Neural crest cell (in vitro differentiated cells): ENCODE results near the gene TBC1D10A. TPM values are rescaled to one million over a fixed set of nuclear protein-coding genes. Genes with fewer than 3 reads are reported as not detected.

ENCODE experiments used
- DNase-seq: peaks from one replicate; pipeline ENCODE4 v3.0.0; 2021; ENCODE audit warnings: low read depth, mixed read lengths, low spot score
- H3K27ac Mint-ChIP-seq: one replicate; pipeline ENCODE4 v1.8.0; 2021; ENCODE audit warnings: mild to moderate bottlenecking, mixed read lengths; ENCODE audit not compliant: unreplicated experiment
- H3K27me3 Mint-ChIP-seq: 2 replicates; pipeline ENCODE4 v1.8.0; 2021; ENCODE audit warnings: low read depth, mild to moderate bottlenecking, mixed read lengths
- H3K36me3 Mint-ChIP-seq: 2 replicates; pipeline ENCODE4 v1.8.0; 2021; ENCODE audit warnings: low read depth, mild to moderate bottlenecking, mixed read lengths
- H3K4me1 Mint-ChIP-seq: 2 replicates; pipeline ENCODE4 v1.8.0; 2021; ENCODE audit warnings: mixed read lengths
- H3K4me3 Mint-ChIP-seq: one replicate; pipeline ENCODE4 v1.8.0; 2021; ENCODE audit warnings: mild to moderate bottlenecking, mixed read lengths
- H3K9me3 Mint-ChIP-seq: 2 replicates; pipeline ENCODE4 v1.8.0; 2021; ENCODE audit warnings: mixed read lengths
- total RNA-seq: library from RNA; stranded (reverse); gene quantifications from 2 replicates; pipeline ENCODE4 v1.2.1, GENCODE V29; 2021
- TF ChIP-seq, protein P1 (sequence below): fragments of 200-600 bp; sonication (generic); conservative IDR thresholded peaks from 2 replicates; pipeline ENCODE4 v1.5.0; 2021; ENCODE audit warnings: antibody characterized with exemption, mild to moderate bottlenecking

Gene TBC1D10A
- total RNA-seq, 1 donor from 2014 or later: 8.5 TPM

GRCh38 chr22:30272781-30273601, 53.8 kb downstream of the TBC1D10A start:
- Mint-ChIP-seq H3K36me3 (no peaks in the 10 kb centered on the region), H3K4me1 (peaks cover 9% of the 10 kb centered on the region), H3K9me3 (no peaks in the 10 kb centered on the region), H3K27ac (no peak overlapping the region), H3K27me3 (no peaks in the 10 kb centered on the region), H3K4me3 (no peak overlapping the region)
- TF ChIP-seq, protein P1, sequence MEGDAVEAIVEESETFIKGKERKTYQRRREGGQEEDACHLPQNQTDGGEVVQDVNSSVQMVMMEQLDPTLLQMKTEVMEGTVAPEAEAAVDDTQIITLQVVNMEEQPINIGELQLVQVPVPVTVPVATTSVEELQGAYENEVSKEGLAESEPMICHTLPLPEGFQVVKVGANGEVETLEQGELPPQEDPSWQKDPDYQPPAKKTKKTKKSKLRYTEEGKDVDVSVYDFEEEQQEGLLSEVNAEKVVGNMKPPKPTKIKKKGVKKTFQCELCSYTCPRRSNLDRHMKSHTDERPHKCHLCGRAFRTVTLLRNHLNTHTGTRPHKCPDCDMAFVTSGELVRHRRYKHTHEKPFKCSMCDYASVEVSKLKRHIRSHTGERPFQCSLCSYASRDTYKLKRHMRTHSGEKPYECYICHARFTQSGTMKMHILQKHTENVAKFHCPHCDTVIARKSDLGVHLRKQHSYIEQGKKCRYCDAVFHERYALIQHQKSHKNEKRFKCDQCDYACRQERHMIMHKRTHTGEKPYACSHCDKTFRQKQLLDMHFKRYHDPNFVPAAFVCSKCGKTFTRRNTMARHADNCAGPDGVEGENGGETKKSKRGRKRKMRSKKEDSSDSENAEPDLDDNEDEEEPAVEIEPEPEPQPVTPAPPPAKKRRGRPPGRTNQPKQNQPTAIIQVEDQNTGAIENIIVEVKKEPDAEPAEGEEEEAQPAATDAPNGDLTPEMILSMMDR: no peak
- DNase-seq: no peak

- no peak overlapping the region for H3K27ac Mint-ChIP-seq
Observed at GRCh38 chr22:30270832-30271231, 55.9 kb downstream of the TBC1D10A start.

DNA sequence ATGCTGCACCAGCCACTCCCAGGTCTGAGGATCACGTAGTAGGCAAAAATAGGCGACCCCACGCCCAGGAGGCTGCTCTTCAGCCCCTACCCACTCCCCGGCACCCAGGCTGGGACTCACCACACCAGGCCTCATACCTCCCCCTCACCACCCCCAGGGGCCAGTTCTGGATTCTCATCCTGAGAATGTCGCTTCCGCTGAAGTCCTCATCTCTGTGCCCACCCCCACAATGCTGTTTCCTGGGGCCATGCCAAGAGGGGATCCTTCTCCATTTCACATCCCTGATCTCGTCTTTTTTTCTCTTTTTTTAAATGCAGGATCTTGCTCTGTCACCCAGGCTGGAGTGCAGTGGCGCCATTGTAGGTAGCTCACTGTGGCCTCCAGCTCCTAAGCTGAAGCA, 58.4 kb downstream of the TBC1D10A start:
- Mint-ChIP-seq H3K4me1 (no peaks in the 10 kb centered on the region), H3K27ac (no peak overlapping the region), H3K4me3 (no peak overlapping the region), H3K9me3 (no peaks in the 10 kb centered on the region), H3K27me3 (no peaks in the 10 kb centered on the region), H3K36me3 (no peaks in the 10 kb centered on the region)
- TF ChIP-seq, protein P1: no peak
- DNase-seq: no peak

More at GRCh38 chr22:30270832-30271231, 55.9 kb downstream of the TBC1D10A start:
- Mint-ChIP-seq H3K36me3 (no peaks in the 10 kb centered on the region), H3K27me3 (no peaks in the 10 kb centered on the region), H3K9me3 (no peaks in the 10 kb centered on the region), H3K4me1 (no peaks in the 10 kb centered on the region), H3K4me3 (no peak overlapping the region)
- DNase-seq: no peak
- TF ChIP-seq, protein P1: no peak

DNA sequence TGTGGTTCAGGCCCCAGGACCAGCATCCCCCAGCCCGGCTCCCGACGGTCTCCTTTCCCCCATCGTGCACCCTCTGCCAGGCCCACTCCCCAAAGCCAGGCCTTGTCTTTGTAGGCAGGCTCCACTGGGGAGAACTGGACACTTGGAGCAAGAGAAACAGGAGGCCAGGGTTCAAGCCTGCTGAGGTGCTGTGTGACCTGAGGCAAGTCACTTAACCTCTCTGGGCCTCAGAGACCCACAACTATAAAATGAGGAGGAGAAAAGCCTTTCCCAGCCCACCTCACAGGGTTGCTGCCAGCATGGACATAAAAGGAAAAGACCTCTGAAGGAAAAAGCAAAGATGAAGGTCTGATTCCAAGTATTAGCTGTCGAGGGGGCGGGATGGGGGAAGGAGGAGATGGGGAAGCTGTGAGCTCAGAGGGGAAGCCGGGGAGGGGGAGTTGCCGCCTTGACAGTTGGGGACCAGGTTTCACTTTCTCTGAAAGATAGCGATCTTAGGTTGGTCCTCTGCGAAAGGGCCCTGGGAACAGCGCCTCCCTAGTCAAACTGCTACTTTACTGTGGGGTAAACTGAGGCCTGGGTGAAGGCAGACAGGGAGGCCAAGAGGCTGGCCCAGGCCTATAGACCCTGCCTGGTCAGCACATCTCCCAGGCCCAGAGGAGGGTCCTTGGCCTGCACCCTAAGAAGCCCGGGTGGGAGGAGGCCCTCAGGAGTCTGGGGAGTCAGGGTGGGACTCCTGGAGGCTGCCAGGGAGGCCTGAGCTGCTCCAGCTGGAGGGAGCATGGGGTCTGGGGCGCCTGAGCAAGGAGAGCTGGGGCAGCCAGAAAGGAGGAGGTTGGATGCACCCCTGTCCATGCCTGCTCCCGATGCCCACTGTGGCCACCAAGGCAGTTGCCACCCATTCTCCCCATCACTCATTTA, 59.1 kb downstream of the TBC1D10A start:
- no peak overlapping the region for H3K4me3 Mint-ChIP-seq
- no peak for DNase-seq
- no peak overlapping the region for H3K27ac Mint-ChIP-seq
- TF ChIP-seq, protein P1: no peak
- no peaks in the 10 kb centered on the region for H3K27me3 Mint-ChIP-seq
- peaks cover 5% of the 10 kb centered on the region for H3K4me1 Mint-ChIP-seq
- no peaks in the 10 kb centered on the region for H3K9me3 Mint-ChIP-seq
- H3K36me3 Mint-ChIP-seq: no peaks in the 10 kb centered on the region

GRCh38 chr22:30266445-30267381, 60.0 kb downstream of the TBC1D10A start, which contains the start of gene OSM:
OSM (minus strand) TSS chr22:30266851; CDS start chr22:30266799, 52 bp downstream.
- H3K9me3 Mint-ChIP-seq: no peaks in the 10 kb centered on the region
- H3K4me1 Mint-ChIP-seq: peaks cover 5% of the 10 kb centered on the region
- no peak for DNase-seq
- no peak within 1 kb of the TSS for H3K4me3 Mint-ChIP-seq
- H3K27me3 Mint-ChIP-seq: no peaks in the 10 kb centered on the region
- H3K36me3 Mint-ChIP-seq: no peaks in the 10 kb centered on the region
- TF ChIP-seq, protein P1: no peak
- H3K27ac Mint-ChIP-seq: no peak within 1 kb of the TSS
